Activated naive CD4-positive, alpha-beta T cell treated with anti-CD3 and anti-CD28 coated beads, Interleukin-2, amount 50 U/mL, for 16 hours (primary cell): ENCODE measurements around the gene CDC42BPB.

Experiments
- DNase-seq: peaks from one replicate; pipeline ENCODE4 v3.0.0-alpha.2; 2020

CDC42BPB gene

GRCh38 chr14:103013028-103013427, 44.3 kb downstream of the CDC42BPB start:
- no peak for DNase-seq

DNA sequence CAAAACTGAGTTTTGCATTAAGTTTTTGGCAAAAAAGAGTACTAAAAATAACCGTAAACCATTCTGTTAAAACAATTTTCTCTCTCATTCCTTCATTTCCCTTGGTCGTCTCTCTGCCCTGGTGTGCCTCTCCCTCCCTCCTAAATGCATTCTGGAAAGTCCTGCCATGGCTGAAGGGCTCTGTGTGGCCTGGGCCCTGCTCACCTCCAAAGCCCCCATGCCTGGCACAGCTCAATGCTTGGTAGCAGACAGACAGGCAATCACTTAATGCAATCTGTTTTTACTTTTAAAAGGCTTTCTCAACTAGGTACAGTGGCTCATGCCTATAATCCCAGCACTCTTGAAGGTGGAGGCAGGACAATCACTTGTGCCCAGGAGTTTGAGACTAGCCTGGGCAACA, 47.8 kb downstream of the CDC42BPB start:
- DNase-seq, result no peak

DNA sequence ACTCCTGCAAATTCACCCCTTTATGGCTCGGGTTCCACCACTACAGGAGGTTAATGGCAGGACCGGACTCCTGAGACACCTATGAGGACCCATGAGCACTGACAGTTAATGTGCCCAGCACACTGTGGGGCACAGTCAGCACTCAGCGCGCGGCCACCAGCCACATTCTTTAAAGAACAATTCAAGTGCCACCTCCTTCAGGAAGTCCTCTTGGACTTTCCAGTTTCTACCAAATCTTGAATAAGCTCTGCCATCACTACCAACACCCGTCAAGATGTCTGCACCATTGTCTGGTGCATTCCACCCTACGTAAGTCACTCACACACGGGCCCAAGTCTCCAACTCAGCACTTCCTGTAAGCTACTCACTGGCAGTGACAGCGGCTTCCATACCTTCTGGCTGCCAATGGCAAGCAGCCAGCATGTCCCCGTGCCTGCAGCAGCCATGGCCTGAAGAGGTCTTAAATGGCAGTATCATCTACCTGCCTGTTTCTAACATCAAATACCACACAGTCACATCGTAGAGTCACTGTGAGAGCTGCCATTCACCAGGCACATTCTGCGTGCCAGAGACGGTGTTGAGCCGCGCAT, 48.5 kb downstream of the CDC42BPB start:
- DNase-seq, result no peak

DNA sequence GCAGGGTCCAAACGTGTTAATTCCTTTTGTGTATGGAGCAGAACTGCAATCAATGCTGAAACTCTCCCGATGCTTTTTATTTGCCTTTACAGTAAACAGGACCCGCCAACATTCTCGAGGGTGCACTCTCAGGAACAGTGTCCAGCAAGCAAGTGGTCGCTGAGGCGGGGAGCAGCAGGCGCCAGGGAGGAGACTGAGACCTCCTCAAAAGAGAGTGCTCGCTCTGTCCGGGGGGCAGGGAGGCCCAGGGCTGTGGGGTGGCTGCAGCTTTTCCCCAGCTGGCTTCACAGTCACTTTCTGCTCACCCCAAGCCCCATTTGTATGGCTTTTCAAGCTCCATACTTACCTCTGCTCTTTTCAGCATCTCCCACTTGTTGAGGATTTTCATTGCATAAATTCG, 49.2 kb downstream of the CDC42BPB start:
- no peak for DNase-seq

DNA sequence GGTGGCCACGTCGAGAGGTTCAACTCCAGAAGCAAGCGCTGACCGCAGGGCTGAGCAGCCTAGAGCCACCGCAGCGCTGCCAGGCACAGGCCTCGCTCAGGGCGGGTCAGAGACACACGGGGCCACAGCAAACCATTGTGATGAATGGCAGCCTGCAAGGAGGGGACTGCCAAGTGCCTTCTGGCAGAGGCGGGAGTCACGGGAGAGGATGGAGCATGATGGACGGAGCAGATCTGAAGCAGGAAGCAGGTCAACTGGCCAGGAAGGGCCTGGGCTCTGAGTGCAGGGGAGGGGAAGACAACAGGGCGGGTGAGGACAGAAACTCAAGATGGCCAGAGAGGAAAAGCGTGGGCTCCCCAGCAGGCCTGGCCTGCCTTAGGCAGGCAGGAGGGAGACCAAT, 49.8 kb downstream of the CDC42BPB start:
- DNase-seq, result no peak

GRCh38 chr14:103006991-103007520, 50.3 kb downstream of the CDC42BPB start:
- DNase-seq, result no peak

DNA sequence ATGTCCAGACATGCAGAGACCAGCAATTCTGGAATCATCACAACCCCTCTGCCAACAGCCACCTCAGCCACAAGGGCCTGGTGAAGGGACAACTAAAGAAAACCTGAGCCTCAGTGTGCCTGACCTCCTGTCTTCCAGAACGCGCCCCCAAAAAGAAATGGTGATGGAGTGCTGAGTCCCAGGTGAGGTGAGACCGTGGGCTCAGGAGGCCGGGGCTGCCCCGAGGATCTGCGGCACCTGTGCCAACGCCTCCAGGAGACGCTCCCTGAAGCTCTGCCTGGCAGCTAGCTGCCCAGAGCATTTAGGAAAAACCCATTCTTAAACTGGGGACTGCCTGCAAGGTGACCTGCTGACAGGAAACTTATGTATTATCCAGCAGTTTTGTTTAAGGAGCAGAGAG, 51.2 kb downstream of the CDC42BPB start:
- no peak for DNase-seq

- no peak for DNase-seq
Observed at GRCh38 chr14:103003850-103004249, 53.5 kb downstream of the CDC42BPB start.

DNA sequence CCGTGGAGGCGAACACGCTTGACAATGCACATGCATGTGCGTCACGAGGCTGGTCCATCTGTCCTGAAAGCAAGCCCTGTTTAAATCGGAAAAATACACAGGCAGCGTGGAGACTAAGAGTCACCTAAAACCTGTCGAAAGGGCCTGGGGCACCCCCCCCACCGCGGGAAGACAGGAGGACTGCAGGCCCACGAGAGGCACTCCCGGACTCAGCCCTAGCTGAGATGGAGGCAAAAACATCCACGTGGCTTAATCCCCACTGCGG, 54.1 kb downstream of the CDC42BPB start:
- no peak for DNase-seq

DNA sequence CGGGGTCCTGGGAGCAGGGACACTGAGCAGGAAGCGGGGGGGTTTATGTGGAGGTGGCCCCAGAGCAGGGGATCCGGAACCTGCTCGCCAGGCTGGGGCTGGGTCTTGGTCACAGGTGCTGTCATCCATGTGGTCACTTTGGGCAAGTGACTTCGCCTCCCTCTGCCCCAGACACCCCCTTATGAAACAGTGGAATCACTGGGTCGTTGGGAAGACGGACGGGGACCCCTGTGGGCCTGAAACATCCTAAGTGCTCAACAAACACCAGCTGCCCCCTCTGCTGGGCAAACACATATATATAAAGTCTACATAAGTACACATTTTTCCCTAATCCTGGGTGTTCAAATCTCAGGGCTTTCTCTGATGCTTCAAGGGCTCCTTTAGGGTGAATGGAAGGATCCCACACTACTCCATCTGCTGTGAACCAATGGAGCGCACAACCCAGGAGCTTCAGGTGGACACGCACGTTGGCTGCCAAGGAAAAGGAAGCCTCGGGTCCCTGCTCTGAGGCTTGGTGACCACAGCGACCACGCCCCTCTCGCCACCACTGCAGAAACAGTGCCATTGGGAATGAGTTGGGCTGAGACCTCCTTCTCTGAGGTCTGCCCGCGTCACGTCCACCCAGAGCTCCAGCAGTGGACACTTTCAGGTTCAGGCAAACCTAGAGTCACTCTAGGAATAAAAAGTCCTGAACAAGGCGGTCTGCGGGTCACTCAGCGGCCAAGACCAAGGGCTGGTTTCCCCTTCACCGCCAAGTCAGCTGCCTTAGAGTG, 54.6 kb downstream of the CDC42BPB start:
- no peak for DNase-seq

DNA sequence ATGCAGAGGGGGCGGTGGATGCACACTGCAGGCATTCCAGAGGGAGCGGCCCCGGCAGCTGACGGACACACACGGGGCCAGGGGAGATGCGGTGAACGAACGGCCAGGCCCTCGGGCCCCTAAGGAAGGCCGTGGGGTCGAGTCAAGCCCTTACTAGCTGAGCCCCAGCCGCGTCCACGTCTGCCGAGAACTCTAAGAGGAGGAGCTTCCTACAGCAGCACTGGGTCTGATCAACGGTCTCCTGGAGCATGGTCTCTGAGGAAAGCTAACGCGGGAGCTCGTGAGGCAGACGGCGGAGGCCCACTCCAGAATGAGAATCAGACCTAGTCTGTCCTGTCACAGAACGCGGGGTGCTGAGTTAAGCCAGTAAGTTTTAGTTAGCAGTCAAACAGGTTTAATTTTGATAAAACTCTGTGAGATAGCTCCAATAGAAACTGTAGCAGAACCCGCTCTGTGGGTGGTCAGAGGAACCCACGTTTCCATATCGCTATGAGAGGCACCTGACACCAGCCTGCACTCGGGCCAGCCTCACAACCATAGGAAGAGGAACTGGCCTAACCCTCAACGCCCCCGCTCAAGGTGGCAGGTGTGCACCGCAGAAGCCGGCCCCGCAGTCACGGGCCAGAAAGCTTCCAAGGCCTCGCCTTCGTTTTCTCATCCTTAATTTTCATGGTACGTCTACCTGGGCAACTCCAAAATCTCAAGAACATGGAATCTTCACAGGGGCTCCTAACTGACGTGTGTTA, 55.5 kb downstream of the CDC42BPB start:
- no peak for DNase-seq

DNA sequence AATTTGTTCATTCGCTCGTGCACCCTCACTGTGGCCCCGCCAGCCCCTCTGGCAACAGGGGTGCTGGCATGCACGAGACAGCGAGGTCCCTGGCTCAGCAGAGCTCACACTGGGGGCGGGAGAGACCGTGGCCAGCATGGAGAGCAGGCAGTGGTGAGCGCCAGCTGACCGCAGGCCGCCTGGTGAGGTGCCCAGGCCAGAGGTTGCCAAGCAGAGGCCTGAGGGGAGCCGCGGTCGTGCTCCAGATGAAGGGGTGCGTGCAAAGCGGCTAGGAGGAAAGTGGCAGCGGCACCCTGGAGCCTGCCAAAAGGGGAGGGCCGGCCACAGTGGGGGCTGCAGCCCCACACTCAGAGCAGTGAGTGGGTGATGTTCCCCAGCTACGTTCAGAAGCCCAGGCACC, 56.1 kb downstream of the CDC42BPB start:
- DNase-seq, result no peak

GRCh38 chr14:103000291-103000921, 56.9 kb downstream of the CDC42BPB start:
- no peak for DNase-seq

DNA sequence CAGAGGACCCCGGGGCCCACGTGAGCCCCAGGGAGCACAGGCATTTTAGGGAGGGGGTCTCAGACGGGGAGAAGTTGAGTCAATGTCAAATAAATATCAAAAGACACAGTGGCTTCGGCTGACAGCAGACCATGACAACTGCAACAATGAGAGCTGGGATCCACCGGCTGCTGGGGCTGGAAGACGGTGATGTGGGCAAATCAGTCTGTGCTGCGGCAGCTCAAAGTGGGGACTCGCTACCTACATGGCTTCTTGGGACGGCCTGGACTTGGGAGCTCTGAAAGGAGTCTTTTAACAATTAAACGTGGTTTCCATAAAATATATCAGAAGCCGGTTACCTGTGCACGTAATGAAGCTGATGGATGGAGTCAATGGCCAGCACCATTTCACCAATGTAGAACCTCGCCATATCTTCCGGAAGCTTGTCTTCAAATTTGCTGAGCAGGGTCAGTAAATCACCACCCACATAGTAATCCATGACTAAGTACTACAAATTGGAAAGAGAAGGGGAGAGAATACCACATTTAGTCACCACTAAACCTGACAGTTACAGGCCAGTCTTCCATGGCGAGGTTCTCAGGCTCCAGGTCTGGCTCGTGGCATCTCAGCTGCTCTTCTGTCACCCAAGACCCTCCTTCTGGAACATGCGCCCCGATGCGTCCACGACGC, 58.0 kb downstream of the CDC42BPB start:
- DNase-seq, result no peak

DNA sequence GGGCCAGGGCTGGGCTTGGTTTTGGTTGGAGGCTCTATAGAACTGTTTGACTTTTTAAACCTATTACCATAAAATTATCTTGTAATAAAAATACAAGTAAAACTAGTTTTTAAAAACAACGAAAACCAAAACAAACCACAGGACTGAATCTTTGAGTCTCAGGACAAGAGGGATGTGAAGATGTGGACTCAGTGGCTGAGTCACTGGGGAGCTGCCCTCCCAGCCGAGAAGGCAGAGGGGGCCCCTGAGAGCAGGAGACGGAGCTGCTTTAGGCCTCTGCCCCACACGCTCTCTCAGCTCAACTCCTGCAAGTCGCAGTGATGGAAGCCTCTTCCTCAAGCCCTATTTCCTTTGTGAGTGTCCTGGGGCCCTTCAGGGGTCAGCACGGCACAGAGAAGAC, 59.0 kb downstream of the CDC42BPB start:
- DNase-seq, result no peak

DNA sequence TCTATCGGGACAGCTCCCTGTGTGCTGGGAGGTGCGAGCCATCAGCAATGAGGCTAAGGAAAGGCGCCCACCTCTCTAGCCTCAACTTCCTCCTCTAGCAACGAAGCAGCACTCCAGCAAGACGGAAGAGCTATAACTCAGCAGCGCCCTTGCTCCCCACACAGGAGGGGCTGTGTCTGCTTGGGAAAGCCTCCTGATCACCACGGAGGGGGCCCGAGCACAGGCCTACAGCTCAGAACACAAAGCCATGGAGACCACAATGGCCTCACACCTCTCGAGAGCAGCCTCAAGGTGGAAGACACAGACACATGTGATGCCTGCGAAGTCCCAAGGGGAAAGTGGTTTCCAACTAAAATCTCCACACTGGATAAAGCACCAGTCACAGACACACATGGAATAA, 60.4 kb downstream of the CDC42BPB start:
- DNase-seq, result no peak

DNA sequence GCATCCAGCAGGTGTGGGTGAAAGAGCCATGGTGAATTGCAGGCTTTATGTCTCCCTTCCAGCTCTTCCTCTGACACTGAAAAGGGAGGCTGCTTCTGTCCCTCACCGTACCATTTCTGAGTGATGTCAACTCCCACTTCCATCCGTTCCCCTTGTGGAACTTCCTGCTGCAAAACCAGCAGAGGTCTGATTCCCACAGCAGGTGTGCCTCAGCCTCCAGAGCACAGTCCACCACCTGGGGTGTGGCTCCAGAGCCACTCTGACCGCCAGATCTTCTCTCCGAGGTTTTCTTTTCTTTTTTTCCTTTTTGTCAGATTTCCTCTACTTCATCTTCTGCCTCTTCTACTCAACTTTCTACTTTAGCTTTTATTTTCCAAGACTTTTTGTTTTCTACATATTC, 62.7 kb downstream of the CDC42BPB start:
- DNase-seq, result no peak

DNA sequence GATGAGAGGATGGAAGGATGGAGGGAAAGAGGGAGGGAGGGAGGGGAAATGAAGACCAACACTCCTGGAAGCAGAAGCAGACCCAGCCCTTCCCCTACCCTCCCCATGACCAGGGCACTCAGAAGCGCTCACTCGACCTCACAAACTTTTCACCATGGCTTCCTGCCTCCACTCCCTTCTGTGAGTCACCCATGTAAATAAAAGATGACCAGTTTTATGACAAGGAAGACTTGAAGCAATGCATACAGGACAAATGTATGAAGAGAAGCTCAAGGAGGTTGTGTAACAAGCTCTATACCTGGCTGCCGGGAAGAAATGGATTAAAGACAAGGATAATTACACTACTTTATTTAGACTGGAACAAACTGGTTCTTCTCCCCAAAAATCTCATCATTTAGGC, 63.8 kb downstream of the CDC42BPB start:
- DNase-seq, result no peak

DNA sequence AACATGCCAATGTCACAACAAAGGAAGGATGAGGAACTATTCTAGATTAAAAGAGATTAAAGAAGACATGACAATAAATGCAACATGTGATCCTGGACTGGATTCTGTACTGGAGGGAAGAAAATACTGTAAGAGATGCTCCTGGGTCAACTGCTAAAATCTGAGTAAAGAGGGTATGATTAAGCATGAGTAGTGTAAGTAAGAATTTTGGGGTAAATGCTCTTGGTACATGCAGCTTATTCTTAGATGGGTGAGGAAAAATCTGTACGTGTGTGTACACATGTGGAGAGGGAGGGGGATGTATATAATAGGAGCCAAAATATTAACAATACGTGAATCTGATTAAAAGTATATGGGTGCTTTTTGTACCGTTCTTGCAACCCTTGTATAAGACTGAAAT, 66.0 kb downstream of the CDC42BPB start:
- DNase-seq, result no peak

GRCh38 chr14:102988054-102988453, 69.3 kb downstream of the CDC42BPB start:
- DNase-seq, result no peak

- no peak for DNase-seq
Observed at GRCh38 chr14:102986810-102987579, 70.4 kb downstream of the CDC42BPB start.

- DNase-seq, result no peak
Observed at GRCh38 chr14:102985665-102986064, 71.7 kb downstream of the CDC42BPB start.
